DND-41 (cell line): ENCODE measurements around the gene REEP2.

Source experiments
- ATAC-seq: fragments of 200-7000 bp; cut with Tn5 transposase; 3 replicates; pipeline ENCODE4 v1.9.1; 2021; ENCODE audit warnings: low read depth; ENCODE audit not compliant: insufficient read depth
- DNase-seq: peaks from one replicate; pipeline ENCODE4 v3.0.0-alpha.2; 2020
- H2AFZ ChIP-seq: 2 replicates; pipeline ENCODE4 v1.6.0; 2012; ENCODE audit warnings: low read depth, low read length
- H3K27ac ChIP-seq: 2 replicates; pipeline ENCODE4 v1.5.1; 2012; ENCODE audit warnings: low read length, inconsistent platforms
- H3K27me3 ChIP-seq: fragments of 200-600 bp; sonication (generic); 2 replicates; pipeline ENCODE4 v1.6.0; 2012; ENCODE audit warnings: low read length, mild to moderate bottlenecking, inconsistent platforms; ENCODE audit not compliant: insufficient read depth, poor library complexity
- H3K36me3 ChIP-seq: 2 replicates; pipeline ENCODE4 v1.5.1; 2012; ENCODE audit warnings: low read length, inconsistent platforms; ENCODE audit not compliant: insufficient read depth
- H3K4me1 ChIP-seq: 2 replicates; pipeline ENCODE4 v1.5.1; 2012; ENCODE audit warnings: mild to moderate bottlenecking, low read length; ENCODE audit not compliant: insufficient read depth
- H3K4me2 ChIP-seq: 2 replicates; pipeline ENCODE4 v1.6.0; 2012; ENCODE audit warnings: mild to moderate bottlenecking, moderate library complexity, low read length, inconsistent platforms; ENCODE audit not compliant: insufficient read depth
- H3K4me3 ChIP-seq, 2 experiments: fragments of 200-600 bp in 1 of 2; shearing (Covaris generic) in 1 of 2; 2 replicates each; pipeline ENCODE4 v1.5.1; 2012 to 2016; ENCODE audit warnings: inconsistent platforms in 2 of 2, low read length in 2 of 2, mild to moderate bottlenecking in 2 of 2, low read depth in 1 of 2, moderate library complexity in 1 of 2
- H3K79me2 ChIP-seq: 2 replicates; pipeline ENCODE4 v1.6.0; 2012; ENCODE audit warnings: low read length, inconsistent platforms; ENCODE audit not compliant: insufficient read depth
- H3K9ac ChIP-seq: 2 replicates; pipeline ENCODE4 v1.6.0; 2012; ENCODE audit warnings: low read depth, mild to moderate bottlenecking, inconsistent platforms, low read length, moderate library complexity
- H3K9me3 ChIP-seq: 2 replicates; pipeline ENCODE4 v1.5.1; 2012; ENCODE audit warnings: low read length, moderate library complexity, mild to moderate bottlenecking, inconsistent platforms; ENCODE audit not compliant: insufficient read depth, severe bottlenecking
- H4K20me1 ChIP-seq: 2 replicates; pipeline ENCODE4 v1.6.0; 2012; ENCODE audit warnings: low read length; ENCODE audit not compliant: insufficient read depth
- EZH2 ChIP-seq: IDR thresholded peaks from 3 replicates; pipeline ENCODE4 v1.6.1; 2012; ENCODE audit warnings: borderline replicate concordance, low read depth, mild to moderate bottlenecking, moderate library complexity, low read length, inconsistent platforms; ENCODE audit not compliant: severe bottlenecking
- TF ChIP-seq, protein P1 (sequence below): IDR thresholded peaks from 2 replicates; pipeline ENCODE4 v1.5.1; 2012; ENCODE audit warnings: borderline replicate concordance, low read length, moderate library complexity, mild to moderate bottlenecking; ENCODE audit not compliant: poor library complexity, severe bottlenecking; ENCODE audit errors: extremely low read depth

REEP2 gene

GRCh38 chr5:138459311-138459933, 20.6 kb downstream of the REEP2 start:
- Histone ChIP-seq H2AFZ (no peak overlapping the region), H3K4me2 (no peak overlapping the region), H3K9ac (no peak overlapping the region), H3K36me3 (no peaks in the 10 kb centered on the region), H3K79me2 (no peaks in the 10 kb centered on the region), H4K20me1 (no peaks in the 10 kb centered on the region), H3K4me1 (peaks cover 13% of the 10 kb centered on the region), H3K27me3 (peaks cover 5% of the 10 kb centered on the region), H3K4me3 (no peak overlapping the region), H3K27ac (no peak overlapping the region), H3K9me3 (no peaks in the 10 kb centered on the region)
- DNase-seq: no peak
- no peak for ATAC-seq
- TF ChIP-seq EZH2: no peak
- TF ChIP-seq, protein P1, sequence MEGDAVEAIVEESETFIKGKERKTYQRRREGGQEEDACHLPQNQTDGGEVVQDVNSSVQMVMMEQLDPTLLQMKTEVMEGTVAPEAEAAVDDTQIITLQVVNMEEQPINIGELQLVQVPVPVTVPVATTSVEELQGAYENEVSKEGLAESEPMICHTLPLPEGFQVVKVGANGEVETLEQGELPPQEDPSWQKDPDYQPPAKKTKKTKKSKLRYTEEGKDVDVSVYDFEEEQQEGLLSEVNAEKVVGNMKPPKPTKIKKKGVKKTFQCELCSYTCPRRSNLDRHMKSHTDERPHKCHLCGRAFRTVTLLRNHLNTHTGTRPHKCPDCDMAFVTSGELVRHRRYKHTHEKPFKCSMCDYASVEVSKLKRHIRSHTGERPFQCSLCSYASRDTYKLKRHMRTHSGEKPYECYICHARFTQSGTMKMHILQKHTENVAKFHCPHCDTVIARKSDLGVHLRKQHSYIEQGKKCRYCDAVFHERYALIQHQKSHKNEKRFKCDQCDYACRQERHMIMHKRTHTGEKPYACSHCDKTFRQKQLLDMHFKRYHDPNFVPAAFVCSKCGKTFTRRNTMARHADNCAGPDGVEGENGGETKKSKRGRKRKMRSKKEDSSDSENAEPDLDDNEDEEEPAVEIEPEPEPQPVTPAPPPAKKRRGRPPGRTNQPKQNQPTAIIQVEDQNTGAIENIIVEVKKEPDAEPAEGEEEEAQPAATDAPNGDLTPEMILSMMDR: no peak

- Histone ChIP-seq H3K27ac (no peak overlapping the region), H3K36me3 (no peaks in the 10 kb centered on the region), H3K79me2 (no peaks in the 10 kb centered on the region), H3K27me3 (peaks cover 4% of the 10 kb centered on the region), H4K20me1 (no peaks in the 10 kb centered on the region), H3K4me2 (no peak overlapping the region), H3K9ac (no peak overlapping the region), H3K4me1 (peaks cover 15% of the 10 kb centered on the region), H3K4me3 (no peak overlapping the region), H2AFZ (no peak overlapping the region), H3K9me3 (no peaks in the 10 kb centered on the region)
- no peak for DNase-seq
- ATAC-seq: no peak
- no peak for TF ChIP-seq EZH2
- TF ChIP-seq, protein P1: no peak
These were observed 21.3 kb downstream of the REEP2 start for GRCh38 chr5:138460032-138460693.

- no peak for DNase-seq
- H2AFZ ChIP-seq: no peak overlapping the region
- no peak for ATAC-seq
These were observed 22.7 kb downstream of the REEP2 start for GRCh38 chr5:138461343-138462125.

More at GRCh38 chr5:138461343-138462125, 22.7 kb downstream of the REEP2 start:
- no peak for TF ChIP-seq EZH2
- TF ChIP-seq, protein P1: no peak
- peaks cover 10% of the 10 kb centered on the region for H3K79me2 ChIP-seq
- H3K4me2 ChIP-seq: no peak overlapping the region
- H4K20me1 ChIP-seq: peaks cover 10% of the 10 kb centered on the region
- no peak overlapping the region for H3K9ac ChIP-seq
- no peaks in the 10 kb centered on the region for H3K27me3 ChIP-seq
- no peak overlapping the region for H3K4me3 ChIP-seq
- no peak overlapping the region for H3K27ac ChIP-seq
- H3K9me3 ChIP-seq: no peaks in the 10 kb centered on the region
- H3K36me3 ChIP-seq: peaks cover 7% of the 10 kb centered on the region
- H3K4me1 ChIP-seq: peaks cover 26% of the 10 kb centered on the region
